Testis (tissue), 2 donors: Measurements from ENCODE around the gene CDK11B.
"Not testable (repeated sequence)": the region's sequence is repeated elsewhere in the genome, so short reads cannot be mapped to it uniquely, and the experiment has no call there.

Experiments used
- POLR2A ChIP-seq: fragments of 450-650 bp; IDR thresholded peaks from one replicate; pipeline ENCODE4 v1.6.1; 2017; ENCODE audit warnings: antibody characterized with exemption, mild to moderate bottlenecking, moderate library complexity
- TF ChIP-seq, protein P1 (sequence below), 3 experiments: fragments of 450-650 bp in 2 of 3; fragments of 200-600 bp in 1 of 3; sonication (generic) in 1 of 3; IDR thresholded peaks; one replicate each; pipeline ENCODE4 v1.5.1; 2016 to 2019; ENCODE audit warnings: antibody characterized with exemption in 3 of 3, mild to moderate bottlenecking in 2 of 3, moderate library complexity in 1 of 3

DNA sequence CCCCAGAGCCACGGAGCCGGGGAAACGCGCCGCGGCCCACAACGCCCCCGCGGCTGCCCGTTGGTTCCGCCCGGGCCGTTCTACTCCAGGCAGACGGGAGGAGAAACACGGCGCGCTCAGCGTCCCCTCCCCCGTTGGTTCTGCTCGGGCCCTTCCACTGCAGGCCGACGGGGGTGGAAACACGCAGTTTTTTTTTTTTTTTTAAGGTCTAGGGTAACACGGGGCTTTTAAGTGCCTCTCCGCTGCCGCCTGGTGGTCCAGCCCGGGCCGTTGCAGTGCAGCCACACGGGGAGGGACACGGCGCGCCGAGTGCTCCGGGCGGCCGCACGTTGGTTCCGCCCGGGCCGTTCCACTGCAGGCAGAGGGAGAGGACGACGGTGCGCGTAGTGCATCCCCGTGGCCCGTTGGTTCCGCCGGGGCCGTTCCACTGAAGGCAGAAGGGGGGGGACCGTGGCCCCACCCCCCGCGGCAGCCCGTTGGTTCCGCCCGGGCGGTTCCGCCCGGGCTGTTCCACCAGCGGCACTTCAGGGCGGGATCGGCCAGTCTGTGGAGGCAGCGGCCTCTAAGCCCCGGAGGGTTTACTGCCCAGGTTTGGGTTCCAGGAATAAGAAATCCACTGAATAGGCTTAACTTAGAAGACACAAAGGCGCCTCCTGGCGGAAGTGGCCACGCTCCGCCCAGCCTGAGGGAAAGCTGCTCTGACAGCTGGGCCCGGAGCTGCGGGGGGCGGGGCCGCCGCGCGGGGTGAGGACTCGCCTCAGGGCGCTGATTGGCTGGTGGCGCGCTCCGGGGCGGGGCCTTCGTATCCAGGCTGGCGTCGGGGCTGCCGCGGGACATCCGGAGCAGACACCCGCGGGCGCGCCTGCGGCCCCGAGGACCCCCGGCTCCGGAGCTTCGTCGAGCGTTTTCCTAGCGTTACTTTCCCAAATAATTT lies 34.2 kb upstream of the CDK11B start, which contains the start of gene SLC35E2B:
- TF ChIP-seq POLR2A = not testable (repeated sequence)
- TF ChIP-seq, protein P1, sequence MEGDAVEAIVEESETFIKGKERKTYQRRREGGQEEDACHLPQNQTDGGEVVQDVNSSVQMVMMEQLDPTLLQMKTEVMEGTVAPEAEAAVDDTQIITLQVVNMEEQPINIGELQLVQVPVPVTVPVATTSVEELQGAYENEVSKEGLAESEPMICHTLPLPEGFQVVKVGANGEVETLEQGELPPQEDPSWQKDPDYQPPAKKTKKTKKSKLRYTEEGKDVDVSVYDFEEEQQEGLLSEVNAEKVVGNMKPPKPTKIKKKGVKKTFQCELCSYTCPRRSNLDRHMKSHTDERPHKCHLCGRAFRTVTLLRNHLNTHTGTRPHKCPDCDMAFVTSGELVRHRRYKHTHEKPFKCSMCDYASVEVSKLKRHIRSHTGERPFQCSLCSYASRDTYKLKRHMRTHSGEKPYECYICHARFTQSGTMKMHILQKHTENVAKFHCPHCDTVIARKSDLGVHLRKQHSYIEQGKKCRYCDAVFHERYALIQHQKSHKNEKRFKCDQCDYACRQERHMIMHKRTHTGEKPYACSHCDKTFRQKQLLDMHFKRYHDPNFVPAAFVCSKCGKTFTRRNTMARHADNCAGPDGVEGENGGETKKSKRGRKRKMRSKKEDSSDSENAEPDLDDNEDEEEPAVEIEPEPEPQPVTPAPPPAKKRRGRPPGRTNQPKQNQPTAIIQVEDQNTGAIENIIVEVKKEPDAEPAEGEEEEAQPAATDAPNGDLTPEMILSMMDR (IDR thresholded peaks at IDR 0.05) = peak in 1 of 3 experiments; percentile 46
